ENCODE results near the gene NOD2.

Gene NOD2

GRCh38 chr16:50718061-50718760, 24.8 kb downstream of the NOD2 start:
- no peak for DNase-seq

GRCh38 chr16:50718761-50719400, 25.5 kb downstream of the NOD2 start:
- no peak for DNase-seq

GRCh38 chr16:50719401-50720337, 26.3 kb downstream of the NOD2 start:
- no peak for DNase-seq

GRCh38 chr16:50721549-50722404, 28.4 kb downstream of the NOD2 start:
- no peak for DNase-seq

GRCh38 chr16:50722405-50722737, 29.0 kb downstream of the NOD2 start:
- no peak for DNase-seq

GRCh38 chr16:50722960-50723359, 29.6 kb downstream of the NOD2 start:
- DNase-seq = no peak

GRCh38 chr16:50724306-50724705, 30.9 kb downstream of the NOD2 start:
- no peak for DNase-seq

- no peak for DNase-seq
These were observed 38.0 kb downstream of the NOD2 start for GRCh38 chr16:50731130-50731988.

- no peak for DNase-seq
These were observed 38.8 kb downstream of the NOD2 start for GRCh38 chr16:50731989-50732832.

GRCh38 chr16:50733468-50733867, 40.1 kb downstream of the NOD2 start:
- DNase-seq = no peak

- DNase-seq = no peak
These were observed 42.3 kb downstream of the NOD2 start for GRCh38 chr16:50735629-50736122.

- DNase-seq = no peak
These were observed 43.0 kb downstream of the NOD2 start for GRCh38 chr16:50736448-50736847.

GRCh38 chr16:50737420-50737959, 44.1 kb downstream of the NOD2 start:
- DNase-seq = no peak

- no peak for DNase-seq
These were observed 45.6 kb downstream of the NOD2 start for GRCh38 chr16:50739031-50739430.

GRCh38 chr16:50740736-50741135, 47.3 kb downstream of the NOD2 start:
- DNase-seq = no peak

GRCh38 chr16:50741225-50741780, 47.9 kb downstream of the NOD2 start:
- DNase-seq = no peak

- DNase-seq = peak; percentile 100
These were observed 48.6 kb downstream of the NOD2 start, which contains the start of gene CYLD for GRCh38 chr16:50741781-50742575. CYLD (plus strand) TSS chr16:50742086; CDS start chr16:50749699, 7,613 bp downstream.

- DNase-seq = peak; percentile 60
These were observed 49.3 kb downstream of the NOD2 start for GRCh38 chr16:50742576-50743200.

Data from activated naive CD4-positive, alpha-beta T cell treated with anti-CD3 and anti-CD28 coated beads, Interleukin-2, amount 50 U/mL, for 16 hours (primary cell).